GM18873 (cell line): ENCODE measurements around the gene MTMR1.

Experiments used
- ATAC-seq: cut with Tn5 transposase; IDR thresholded peaks from one replicate; pipeline ENCODE4 v1.9.1; 2021; ENCODE audit warnings: mild to moderate bottlenecking, moderate library complexity, moderate number of reproducible peaks; ENCODE audit not compliant: unreplicated experiment, low FRiP score

The MTMR1 gene

DNA sequence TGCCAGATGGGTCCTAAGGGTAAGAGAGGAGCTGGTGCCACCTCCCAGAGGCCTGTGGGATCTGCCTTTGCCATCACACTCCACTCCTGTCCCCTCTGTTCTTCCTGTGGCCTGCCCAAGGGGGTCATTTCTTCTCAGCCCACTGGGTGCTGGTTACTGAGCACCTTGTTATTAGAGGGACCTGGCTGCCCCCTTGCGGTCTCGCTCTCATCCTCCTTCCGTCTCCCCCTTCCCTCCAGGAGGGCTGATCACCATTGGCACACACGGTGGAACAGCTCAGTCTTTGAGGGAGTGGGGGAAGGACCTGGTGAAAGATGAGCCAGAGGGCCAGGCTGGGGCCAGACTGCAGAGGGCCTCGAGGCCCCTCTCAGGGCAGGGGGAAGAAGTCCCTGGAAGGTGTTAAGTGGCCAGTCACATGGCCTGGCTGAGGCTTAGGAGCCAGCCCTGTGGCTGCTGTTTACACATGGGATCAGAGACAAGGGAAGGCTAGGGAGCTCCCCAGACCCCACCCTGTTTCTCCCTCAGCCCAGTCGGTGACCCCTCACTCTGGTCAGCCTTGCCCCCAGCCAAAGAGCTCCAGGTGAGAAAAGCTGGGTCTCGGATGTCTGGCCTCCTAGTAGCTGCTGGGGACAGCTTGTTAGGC, 68.1 kb downstream of the MTMR1 start:
- ATAC-seq, result no peak

GRCh38 chrX:150761819-150762216, 68.6 kb downstream of the MTMR1 start:
- ATAC-seq, result no peak

DNA sequence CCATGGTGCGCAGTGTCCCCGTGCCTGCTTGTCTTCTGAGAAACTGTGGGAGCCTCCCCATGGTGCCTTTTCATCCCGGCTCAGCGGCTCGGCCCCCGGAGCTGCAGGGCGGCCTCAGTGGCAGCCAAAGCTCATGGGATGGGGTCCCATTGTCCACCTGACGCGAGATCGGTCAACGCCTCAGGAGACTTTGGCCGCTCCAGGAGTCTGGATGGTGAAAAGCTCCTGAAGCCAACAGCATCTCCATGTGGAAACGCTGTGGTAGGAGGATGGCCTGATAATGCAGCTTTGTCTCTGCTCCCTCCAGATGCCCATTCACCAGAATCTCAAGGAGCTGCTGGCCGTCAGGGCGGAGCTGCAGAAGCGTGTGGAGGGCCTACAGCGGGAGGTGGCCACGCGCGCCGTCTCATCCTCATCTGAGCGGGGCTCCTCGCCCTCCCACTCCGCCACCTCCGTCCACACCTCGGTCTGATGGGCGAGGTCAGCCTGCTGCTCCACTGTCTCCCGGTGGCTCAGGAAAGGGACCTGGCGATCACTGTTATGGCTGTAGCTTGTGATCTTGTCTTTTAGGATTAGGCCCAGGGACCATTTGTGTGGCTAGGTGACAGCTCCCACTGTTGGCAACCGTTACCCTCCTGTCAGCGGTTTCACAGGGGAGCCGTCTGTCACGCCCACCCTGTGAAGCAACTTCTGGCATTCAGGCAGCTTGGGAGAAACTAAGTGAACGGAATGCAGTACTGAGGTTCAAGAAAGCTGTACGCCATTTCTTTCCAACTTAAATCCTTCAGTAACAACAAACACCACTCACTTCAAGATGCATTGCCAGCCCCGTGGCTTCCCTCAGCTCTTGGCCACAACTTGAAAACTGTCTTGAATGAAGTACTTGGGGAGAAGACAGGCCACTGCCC, 69.3 kb downstream of the MTMR1 start:
- ATAC-seq, result no peak

DNA sequence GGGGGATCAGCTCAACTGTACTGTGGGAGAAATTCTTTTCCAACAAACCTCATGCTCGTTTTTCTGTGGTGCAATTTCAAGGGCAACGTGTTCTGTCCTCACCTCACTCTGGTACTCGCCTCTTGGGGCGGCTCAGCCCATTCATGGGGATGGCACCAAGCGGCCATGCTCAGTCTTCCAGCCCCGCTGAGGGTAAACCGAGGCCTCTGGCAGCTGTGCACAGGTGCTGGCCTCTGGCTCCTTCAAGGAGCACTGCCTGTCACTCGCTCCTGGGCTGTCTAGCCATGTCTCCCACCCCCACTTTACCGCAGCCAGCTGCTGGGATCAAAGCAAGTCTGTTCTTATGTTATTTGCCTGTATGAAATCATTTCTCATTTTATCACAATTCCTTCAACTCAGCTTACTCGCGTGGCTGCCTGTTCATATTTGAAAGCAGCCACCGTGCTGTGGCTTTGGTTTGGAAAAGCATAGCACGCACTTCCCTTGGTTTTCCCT, 70.2 kb downstream of the MTMR1 start:
- no peak for ATAC-seq

DNA sequence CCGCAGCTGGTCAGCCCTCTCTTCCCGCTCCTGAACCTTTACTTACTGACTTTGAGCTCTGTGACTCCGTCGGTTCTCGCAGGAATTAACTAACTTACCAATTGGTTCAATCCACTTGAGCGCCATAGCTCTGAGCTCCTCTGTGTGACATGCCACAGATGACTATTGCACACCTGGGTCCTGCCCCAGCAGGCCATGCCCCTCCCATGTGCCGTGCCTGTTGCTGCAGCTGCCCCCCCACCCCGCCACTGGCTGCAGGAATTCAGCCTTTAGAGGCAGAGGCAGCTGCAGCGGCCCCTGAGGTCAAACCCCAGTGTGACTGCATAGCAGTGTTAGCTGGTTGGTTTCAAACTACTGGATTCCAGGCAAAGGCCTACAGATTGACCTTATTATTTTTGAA, 70.6 kb downstream of the MTMR1 start:
- no peak for ATAC-seq

DNA sequence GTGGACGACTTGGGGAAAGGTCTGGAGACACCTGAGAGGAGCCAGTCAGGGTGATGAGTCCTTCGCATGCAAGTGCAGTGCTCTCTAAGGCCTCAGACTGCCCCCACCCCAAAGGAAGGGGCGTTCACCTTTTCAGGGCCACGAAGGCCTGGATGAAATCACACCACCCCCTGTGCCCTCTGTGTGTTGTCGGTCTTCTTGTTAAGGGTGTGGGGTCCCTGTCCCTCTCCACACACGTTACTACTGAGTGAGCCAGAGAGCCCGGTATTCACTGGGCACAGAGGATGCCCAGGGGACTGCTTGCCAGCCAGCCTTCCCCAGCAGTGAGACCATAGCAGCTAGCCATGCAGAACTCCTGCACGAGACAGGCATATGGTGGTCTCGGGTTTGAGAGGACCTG, 72.0 kb downstream of the MTMR1 start:
- no peak for ATAC-seq

DNA sequence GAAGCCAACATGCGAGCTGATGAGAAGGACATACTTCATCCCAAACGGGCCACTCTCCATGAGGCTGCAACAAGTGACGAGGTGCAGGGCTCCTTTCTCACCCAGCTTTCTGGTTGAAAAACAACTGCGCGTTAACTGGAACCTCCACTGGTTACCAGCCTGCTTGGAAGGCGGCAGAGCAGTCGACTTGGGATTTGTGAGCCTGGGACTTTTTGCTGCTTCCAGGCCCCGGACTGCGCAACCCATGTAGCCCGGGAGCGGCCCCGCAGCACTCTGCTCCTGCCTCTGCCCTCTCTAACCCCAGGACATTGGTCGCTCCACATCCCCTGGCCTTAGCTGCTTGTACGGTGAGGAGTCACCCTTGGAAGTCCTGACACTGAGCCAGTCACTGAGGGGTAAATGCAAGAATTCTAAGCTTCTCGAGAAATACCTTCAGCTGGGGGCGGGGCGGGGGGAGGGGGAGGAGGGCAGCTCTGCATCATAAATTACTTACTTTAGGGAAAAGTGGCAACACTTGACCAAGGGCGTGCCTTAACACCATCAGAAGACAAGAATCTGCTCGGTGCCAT, 72.7 kb downstream of the MTMR1 start:
- ATAC-seq, result no peak

DNA sequence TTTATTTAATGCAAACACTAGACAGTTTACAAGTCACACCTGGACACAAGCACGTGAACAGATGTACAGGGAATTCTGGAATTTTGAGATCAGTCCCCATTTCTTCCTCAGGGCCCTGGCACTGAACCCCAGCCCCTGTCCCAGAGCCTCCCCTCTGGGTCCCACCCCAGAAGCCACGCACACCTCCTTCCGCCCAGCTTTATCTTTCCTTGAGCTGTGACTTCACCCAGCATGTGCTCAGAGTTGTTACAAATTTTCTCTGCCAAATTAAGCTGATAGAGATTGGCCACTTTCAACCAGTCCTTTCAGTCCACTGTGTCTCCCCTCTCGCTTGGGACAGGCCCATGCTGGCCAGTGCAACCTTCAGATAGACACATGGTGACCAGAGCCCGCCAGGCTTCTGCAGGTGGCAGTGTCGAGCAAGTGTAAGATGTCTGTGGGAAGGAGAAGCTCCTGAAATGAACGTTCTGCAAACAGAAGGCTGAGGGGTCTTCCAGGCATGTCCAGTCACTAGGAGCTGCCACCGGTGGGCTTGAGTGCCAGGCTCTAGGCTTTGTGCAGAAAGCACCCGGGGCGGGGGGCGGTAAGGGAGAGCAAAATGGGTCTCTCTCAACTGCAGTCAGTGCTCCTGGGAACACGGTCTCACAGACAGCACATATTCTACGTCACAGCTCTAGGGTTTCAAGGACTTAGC, 73.3 kb downstream of the MTMR1 start:
- ATAC-seq, result no peak

- no peak for ATAC-seq
These were observed 73.8 kb downstream of the MTMR1 start for GRCh38 chrX:150767045-150767395.

DNA sequence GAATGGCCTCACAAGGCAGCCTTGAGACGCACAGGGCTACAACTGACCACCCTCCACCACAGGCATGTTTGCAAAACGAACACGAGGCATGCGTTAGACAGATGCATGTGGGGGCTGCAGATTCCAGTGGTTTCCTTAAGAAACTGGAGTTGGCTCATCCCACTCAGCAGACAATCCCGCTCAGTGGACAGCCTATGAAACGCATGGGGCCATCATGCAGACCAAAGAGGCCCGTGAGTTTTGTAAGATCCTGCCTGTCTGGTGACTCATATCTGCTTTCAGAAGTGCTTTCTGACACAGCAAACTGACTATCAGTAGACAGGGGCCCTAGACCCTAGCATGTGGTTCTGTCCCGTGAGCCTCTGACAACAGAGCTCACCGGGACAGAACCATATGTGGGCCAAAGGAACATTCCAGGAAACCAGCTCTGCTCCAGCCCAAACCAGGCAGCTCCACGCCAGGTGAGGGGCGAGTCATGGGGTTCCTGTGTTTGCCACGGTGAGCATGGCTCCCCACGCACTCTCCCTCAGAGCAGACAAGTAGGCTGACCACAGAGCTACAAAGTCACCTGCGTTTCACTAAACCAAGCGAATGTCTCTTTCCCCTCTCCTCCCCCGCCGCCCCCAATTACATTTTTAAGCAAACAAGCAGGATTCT, 74.4 kb downstream of the MTMR1 start:
- ATAC-seq, result no peak

GRCh38 chrX:150768132-150768485, 74.9 kb downstream of the MTMR1 start:
- no peak for ATAC-seq

DNA sequence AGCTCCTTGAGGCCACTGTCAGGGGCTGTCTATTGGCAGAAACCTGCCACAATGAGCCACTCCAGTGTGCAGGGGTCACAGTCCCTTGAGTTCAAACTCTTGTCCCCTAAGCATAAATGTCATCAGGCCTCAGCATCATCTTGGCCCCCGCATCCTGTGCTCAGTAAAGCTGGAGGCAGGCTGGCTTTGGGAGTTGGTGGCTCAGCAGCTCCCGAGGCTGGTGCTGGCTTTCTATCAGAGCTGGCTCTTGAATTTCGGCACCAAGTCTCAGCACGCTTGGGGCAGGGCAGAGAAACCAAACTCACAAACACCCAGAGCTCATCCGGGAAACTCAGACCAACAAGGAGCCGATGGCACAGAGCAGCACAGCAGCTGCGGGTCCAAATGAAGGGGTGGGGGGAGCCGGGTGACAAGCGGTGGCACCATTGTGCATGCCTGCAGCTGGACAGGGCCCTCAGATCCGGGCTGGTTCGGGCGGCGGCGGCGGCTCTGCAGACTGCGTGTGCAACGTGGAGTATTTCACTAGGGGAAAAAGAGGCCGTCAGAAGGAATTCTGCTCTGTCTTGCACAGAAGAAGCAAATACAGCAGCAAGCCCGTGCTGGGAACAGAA, 75.5 kb downstream of the MTMR1 start:
- ATAC-seq, result no peak

DNA sequence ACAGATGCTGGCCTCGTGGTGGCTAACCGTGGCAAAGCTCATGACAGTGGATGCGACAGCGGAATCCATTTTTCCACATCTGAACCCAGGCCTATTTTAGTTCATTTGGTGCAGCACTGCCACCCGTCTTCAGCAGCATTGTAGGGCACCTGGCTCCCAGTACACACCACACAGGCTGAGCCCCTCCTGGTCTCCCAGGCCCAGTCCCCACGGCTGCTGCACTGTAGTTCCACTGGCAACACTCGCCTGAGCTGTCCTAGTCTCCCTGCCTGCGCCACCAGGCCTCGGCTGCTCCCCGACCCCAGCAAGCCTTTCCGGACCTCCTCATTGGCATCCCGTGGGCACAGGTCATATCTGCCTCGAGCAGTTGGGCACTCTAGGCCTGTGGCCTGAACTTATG, 76.2 kb downstream of the MTMR1 start:
- no peak for ATAC-seq

- no peak for ATAC-seq
These were observed 77.4 kb downstream of the MTMR1 start for GRCh38 chrX:150770623-150771022.

DNA sequence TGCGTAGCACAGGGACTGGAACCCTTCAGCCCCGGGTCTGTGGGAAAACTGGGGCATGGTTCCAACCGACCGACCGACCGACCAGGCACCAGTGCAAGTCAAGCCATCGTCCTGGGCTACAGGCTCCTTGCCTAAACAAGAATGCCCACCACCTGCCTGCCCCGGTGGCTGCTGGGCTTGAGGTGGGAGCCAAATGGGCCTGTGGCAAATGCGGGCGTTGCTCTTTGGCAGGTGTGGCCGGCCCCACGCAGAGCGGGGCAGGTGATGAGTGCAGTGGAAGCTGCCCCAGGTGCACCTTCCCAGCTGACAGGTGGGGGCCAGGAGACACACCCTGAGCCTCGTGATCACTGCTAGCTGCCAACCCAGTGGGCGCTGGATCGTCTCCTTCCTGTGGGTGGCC, 77.9 kb downstream of the MTMR1 start:
- no peak for ATAC-seq

DNA sequence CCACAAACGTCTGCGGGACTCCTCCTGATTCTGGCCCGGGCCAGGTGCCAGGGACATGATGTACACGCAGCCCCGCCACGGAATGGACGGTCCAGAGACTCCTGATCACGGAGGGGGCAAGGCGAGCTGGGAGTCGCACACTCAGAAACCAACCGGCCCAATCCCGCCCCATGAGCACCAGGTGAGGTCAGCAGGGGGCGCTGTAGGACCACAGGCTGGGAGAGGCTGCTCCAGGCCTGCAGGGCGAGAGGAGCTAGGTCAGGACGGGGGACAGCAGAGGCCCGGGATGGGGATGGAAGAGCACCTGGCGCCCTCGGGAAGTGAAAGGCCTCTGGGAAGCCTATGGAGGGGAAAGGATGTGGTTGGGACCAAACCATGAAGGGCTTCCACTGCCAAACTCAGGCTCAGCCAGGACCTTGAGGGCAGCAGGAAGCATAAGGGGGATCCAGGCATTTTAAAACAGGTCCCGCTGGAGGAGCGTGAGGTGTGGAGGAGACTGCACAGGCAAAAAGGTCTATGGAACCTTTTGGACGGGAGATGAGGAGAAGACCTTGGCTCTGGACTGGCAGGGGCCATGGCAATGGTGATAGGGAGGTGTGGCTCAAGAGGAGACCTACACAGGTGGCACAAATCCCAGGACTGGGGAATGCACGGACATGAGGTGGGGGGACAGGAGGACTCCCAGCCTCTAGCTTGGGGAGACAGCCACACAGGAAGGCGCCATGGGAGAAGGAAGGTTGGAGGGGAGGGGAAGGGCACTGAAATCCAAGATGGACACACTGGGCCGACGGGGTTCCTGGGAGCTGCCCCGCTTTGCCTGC, 79.2 kb downstream of the MTMR1 start:
- no peak for ATAC-seq

DNA sequence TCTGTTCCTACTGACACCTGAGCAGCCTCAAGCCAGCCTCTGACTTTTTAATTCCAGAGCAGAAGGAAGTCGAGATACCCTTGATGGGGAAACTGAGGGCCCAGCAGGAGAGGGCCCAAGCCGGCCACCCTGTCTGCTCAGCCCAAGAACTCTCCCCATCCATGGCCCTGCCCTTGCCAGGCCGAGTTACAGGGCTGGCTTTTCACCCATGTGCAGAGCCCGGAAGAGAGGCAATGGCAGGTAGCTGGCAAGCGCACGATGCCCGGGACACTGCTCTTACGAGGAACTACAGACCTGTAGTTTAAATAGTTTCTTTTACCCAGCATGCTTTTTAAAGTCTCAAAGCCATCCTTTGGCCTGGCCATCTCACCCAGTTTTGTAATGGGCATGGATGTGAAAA, 79.9 kb downstream of the MTMR1 start:
- ATAC-seq, result no peak

DNA sequence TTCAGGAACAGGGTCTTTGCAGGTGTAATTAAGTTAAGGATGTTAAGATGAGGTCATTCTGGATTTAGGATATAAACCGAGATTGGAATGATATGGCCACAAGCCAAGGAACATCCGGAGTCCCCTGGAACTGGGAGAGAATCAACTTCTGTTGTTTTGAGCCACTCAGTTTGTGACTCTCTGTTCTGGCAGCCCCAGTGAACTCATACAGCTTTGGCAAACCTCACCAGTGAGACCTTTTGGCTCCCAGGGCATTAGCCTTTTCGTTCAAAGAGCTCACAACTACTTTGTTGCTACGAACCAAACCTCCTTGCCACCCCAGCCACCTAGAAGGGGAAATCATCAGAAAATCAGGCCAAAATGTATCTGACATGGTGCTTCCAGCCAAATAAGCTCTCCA, 80.4 kb downstream of the MTMR1 start:
- no peak for ATAC-seq

DNA sequence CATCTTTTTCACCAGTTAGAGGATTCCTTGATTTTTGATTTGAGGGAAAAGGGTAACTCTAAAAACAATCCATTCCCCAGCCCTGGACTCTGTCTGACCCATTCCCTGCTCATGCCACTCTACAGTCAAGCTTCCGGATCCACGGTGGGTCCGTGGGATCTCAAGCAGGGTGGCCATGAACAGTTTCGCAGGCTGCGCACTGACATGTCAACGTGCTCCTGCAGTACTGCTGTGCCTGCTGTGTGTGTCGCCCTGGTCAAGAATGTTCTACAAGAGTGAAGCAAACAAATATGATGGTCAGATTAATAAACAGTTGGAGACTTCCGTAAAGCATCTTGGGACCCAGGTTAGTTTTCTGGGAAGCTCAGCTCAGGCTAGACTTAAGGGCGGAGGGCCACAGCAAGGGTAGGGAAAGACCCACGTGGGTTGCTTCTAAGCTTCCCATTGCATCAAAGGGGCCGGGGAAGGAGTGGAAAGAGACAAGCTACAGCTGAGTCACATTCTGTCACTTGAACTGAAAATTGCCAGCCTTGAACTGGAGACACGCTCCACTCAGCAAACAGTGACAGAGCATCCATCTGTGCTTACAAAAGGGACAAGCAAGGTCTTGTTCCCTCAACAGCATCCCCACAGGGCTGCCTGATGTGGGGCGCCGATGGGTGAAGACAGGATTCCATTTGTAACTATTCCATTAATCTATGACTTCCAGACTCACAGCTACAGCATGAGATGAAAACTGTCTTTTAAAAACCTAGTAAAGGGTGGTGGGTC, 81.8 kb downstream of the MTMR1 start:
- ATAC-seq, result no peak
